ENCODE results near the gene DCAF8L2.

GRCh38 chrX:27548624-27549023 is 41.5 kb upstream of the DCAF8L2 start:
- no peak for TF ChIP-seq CTCF (IDR thresholded peaks at IDR 0.05)
- no peak for TF ChIP-seq POLR2A (IDR thresholded peaks at IDR 0.05)
- TF ChIP-seq POLR2AphosphoS5 (IDR thresholded peaks at IDR 0.05; ENCODE audit: insufficient read depth in 1 of 2, low read depth in 1 of 2) = no peak
